ENCODE data around the gene MED29.

Gene MED29

GRCh38 chr19:39433480-39434079 lies 42.4 kb downstream of the MED29 start:
- DNase-seq: peak in 1 of 2 experiments; percentile 37

- no peak for DNase-seq
These were observed 43.2 kb downstream of the MED29 start for GRCh38 chr19:39434123-39435076.

DNA sequence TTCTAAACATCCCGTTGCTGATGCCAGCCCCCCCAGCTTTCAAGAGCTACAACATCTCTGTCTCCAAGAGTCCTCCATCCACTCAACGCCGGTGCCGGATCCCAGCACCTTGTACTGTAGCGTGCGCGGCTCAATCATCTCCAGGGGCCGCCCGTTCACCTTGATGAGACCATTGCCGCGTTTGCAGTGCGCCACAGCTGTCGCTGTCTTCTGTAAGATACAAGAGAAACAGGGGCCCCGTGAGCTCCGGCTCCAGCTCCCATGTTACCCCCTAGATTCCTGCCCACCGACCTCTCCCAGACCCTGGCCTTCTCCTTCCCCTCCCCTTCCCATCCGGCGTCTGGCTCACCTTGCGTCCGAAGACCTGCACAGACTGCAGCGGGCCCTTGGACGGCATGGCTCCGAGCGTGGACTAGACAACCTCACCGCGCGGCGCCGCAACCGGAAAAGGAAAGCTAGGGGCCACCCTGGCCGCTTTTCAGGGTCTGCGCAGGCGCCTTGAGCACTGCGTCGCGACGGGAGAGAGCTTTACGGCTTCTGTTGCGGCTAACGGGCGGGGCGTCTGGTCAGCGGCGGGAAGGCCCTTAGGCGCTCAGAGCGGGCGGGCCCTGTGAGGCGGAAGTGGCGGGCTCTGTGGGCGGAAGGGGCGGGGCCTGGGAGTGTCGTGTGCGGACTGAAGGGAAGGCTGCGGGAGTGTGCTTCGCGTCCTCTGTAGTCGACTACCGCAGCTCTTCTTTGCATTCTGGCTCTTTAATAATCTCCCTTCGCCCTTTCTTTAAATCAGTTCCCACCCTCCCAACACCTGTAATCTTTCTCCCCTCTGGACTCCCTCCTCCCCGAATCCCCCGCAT lies 44.5 kb downstream of the MED29 start, which contains the start of gene RPS16:
RPS16 (minus strand) TSS at position 451 of the 851 bp plus-strand sequence; CDS start at position 397, 54 bp downstream.
- DNase-seq: peak; percentile 100

DNA sequence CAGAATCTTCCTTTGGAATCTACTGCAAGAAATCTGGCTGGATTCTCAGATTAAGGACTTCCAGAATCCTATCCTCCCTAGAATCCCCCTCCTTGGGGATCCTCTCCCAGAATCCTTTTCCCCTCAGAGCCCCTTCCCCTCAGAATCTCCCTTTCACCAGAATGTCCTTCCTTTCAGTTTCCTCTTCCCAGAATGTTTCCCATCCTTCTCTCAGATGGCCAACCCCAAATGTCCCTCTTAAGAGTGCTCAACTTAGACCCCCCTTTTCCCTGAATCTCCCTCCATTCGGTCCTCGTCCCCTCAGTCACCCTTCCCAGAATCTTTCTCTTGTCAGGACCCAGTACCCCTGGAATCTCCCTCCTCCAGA lies 45.2 kb downstream of the MED29 start:
- no peak for DNase-seq

- no peak for DNase-seq
These were observed 47.2 kb downstream of the MED29 start for GRCh38 chr19:39438270-39438934.

DNA sequence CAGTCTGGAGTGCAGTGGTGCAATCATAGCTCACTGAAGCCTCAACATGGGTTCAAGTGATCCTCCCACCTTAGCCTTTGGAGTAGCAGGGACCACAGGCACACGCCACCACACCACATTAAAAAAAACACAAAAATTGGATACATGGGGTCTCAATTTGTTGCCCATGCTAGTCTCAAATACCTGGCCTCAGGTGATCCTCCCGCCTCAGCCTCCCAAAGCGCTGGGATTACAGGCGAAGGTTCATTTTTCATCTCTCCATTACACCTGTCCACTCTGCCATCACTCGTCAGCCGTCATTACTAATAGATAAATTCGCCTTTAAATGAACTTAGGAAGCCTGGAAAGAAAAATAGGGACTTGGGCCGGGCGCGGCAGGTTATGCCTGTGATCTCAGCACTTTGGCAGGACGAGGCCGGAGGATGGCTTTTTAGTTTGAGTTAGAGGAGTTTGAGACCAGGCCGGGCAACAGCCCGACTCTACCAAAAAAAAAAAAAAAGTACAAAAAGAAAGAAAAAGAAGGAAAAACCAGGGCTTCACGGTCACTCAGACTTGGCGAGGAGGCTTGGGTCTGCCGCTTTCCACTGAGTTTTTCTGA lies 53.5 kb downstream of the MED29 start:
- peak in 1 of 2 experiments; percentile 36 for DNase-seq

DNA sequence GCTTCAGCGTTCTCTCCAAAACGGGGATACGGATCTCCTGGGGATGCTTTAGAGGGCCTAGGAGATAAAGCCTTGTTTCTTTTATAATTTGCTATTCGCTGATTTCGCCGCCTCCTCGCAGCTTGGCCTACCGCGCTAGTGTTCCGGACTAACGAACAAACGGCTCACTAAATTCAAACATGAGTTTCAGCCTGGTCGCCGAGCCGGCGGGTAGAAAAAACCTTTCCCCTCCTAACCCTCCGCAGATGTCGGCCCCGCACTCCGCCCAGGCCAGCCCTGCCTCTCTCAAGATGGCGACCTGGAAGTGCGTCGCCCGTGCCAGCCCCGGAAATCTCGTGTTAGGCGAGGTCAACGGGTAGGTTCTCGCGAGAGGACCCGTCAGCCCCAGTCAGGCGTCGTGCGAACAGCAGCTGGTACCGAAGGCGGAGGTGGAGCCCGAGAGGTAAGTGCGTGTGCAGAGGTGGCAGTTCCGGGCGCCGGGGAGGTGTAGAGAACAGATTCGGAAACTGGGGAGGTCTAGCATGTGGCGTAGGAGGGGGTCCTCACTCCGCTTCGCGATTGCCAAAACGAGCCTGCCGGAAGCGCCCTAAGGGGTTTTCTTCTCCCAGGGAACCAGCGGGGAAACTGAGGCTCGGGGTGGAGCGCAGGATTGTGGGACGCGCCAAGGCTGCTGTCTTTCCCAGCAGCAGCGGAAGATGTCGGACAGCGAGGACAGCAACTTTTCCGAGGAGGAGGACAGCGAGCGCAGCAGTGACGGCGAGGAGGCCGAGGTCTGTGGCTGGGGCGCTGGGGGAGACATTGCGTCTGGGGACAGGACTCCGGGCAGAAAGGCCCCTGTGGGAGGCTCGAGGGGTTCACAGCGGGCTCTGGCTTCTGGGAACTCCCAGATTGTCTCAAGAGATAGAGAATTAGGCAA lies 54.3 kb downstream of the MED29 start, which contains the start of gene SUPT5H:
SUPT5H (plus strand) TSS at position 387 of the 916 bp plus-strand sequence; CDS start at position 696, 309 bp downstream.
- DNase-seq: peak; percentile 97 to 98

GRCh38 chr19:39446365-39447084 lies 55.3 kb downstream of the MED29 start:
- DNase-seq: peak in 1 of 2 experiments; percentile 37

- peak; percentile 55 to 60 for DNase-seq
These were observed 57.1 kb downstream of the MED29 start for GRCh38 chr19:39448271-39448670.

DNA sequence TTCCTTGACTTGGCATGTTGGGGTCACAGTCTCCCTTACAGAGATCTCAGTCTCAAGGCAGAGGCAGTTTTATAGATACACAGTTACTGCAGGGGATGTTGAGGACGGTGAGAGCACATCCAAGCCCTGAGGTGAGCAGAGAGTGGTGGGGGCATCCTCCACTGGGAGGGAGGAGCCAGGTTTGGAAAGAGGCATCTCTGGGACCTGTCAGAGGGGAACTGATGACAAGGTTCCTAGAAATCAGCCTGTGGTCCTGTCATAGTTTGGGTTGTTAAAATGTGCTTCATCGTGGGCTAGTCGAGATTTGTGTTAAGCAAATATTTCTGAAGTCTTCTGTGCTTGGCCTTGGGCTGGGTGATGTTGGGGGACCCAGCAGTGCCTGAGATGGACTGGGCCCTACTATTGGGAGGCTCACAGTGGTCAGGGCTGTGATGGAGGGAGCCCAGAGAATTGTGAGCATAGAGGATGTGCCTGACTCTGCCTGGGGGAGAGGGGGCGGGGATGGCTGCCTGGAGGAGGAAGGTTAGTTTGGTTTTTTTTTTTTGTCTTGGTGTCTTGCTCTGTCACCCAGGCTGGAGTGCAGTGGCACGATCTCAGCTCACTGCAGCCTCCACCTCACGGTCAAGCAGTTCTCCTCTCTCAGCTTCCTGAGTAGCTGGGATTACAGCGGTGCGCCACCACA lies 58.1 kb downstream of the MED29 start:
- DNase-seq: peak in 1 of 2 experiments; percentile 37

Measured in activated T-cell treated with anti-CD3 and anti-CD28 coated beads, Interleukin-2, amount 50 U/mL, for 48 hours (primary cell).